Measurements from ENCODE around the gene NLRP7.
"Not testable (repeated sequence)": the region's sequence is repeated elsewhere in the genome, so short reads cannot be mapped to it uniquely, and the experiment has no call there.

The NLRP7 gene

DNA sequence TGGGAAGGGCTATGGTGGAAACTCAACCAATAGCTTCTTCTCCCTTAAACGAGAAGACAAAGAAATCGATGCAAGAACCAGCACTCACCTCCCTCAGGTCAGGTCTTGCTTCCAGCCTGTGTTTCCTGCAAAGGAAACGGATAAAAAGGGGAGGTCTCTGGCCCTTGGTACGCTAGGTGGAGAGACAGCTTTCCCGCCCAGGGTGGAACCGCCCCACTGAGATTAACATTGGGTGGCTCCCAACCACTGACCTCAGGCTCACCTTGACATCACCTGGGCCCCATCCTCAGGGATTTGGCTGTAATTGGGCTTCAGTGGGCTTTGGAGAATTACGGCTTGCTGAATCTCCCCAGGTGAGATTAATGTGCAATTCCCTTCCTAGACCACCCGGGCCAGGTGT is at the start of gene NLRP7:
NLRP7 (minus strand) TSS at position 150 of the 400 bp plus-strand sequence.
- DNase-seq (ENCODE audit: low spot score), result no peak
- no peak for FAIRE-seq

GRCh38 chr19:54995561-54995960 is 48.2 kb upstream of the NLRP7 start:
- DNase-seq (ENCODE audit: low spot score) (no peak), FAIRE-seq (no peak)

GRCh38 chr19:54989531-54989930 is 42.2 kb upstream of the NLRP7 start:
- DNase-seq (ENCODE audit: low spot score); FAIRE-seq: not testable (repeated sequence)

GRCh38 chr19:54982562-54982961 is 35.2 kb upstream of the NLRP7 start:
- not testable (repeated sequence) for DNase-seq (ENCODE audit: low spot score); FAIRE-seq

- not testable (repeated sequence) for FAIRE-seq; DNase-seq (ENCODE audit: low spot score)
Measured at GRCh38 chr19:54973229-54974090, 26.1 kb upstream of the NLRP7 start.

DNA sequence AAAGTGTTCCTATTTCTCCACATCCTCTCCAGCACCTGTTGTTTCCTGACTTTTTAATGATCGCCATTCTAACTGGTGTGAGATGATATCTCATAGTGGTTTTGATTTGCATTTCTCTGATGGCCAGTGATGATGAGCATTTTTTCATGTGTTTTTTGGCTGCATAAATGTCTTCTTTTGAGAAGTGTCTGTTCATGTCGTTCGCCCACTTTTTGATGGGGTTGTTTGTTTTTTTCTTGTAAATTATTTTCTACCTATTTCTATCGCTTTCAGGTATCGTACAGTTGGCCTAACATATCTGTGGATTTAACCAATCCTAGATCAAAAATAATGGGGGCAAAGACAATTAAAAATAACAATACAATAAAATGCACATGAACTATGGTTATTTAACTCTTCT is 24.1 kb upstream of the NLRP7 start:
- not testable (repeated sequence) for FAIRE-seq; DNase-seq (ENCODE audit: low spot score)

DNA sequence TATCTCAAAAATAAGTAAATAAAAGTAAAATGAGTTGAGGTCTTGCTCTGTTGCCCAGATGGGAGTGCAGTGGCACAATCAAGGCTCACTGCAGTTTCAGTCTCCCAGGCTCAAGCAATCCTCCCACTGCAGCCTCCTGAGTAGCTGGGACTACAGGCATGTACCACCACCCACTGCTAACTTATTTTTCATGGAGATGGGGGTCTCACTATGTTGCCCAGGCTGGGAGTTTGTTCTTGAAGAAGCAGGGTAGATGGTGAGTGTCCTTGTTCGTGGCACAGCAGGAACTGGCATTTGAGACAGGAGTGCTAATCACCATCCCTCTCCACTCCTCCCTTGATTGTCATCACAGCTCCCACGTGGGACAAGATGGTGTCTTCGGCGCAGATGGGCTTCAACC is 22.3 kb upstream of the NLRP7 start:
- no peak for DNase-seq (ENCODE audit: low spot score)
- no peak for FAIRE-seq

- FAIRE-seq (no peak), DNase-seq (ENCODE audit: low spot score) (no peak)
Measured at GRCh38 chr19:54967611-54968010, 20.3 kb upstream of the NLRP7 start.

- not testable (repeated sequence) for DNase-seq (ENCODE audit: low spot score); FAIRE-seq
Measured at GRCh38 chr19:54965055-54965454, 17.7 kb upstream of the NLRP7 start.

- DNase-seq (ENCODE audit: low spot score), result no peak
- FAIRE-seq, result no peak
Measured at GRCh38 chr19:54959840-54960239, 12.5 kb upstream of the NLRP7 start.

DNA sequence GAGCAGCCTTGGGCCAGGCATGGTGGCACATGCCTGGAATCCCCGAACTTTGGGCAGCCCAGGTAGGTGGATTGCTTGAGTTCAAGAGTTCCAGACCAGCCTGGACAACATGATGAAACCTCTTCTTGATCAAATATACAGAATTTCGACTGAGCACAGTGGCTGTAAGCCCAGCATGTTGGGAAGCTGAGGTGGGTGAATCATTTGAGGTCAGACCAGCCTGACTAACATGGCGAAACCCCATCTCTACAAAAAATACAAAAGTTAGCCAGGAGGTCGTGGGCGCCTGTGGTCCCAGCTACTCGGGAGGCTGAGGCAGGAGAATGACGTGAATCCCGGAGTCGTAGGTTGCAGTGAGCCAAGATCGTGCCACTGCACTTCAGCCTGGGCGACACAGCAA is 8.0 kb upstream of the NLRP7 start:
- FAIRE-seq (no peak), DNase-seq (ENCODE audit: low spot score) (no peak)

DNA sequence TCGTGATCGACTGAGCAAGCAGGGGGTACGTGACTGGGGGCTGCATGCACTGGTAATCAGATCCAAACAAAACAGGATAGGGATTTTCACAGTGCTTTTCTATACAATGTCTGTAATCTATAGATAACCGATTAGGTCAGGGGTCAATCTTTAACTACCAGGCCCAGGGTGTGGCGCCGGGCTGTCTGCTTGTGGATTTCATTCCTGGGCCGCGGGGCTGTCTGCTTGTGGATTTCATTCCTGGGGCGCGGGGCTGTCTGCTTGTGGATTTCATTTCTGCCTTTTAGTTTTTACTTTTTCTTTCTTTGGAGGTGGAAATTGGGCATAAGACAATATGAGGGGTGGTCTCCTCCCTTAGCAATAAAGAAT is 6.0 kb upstream of the NLRP7 start:
- FAIRE-seq; DNase-seq (ENCODE audit: low spot score): not testable (repeated sequence)

DNA sequence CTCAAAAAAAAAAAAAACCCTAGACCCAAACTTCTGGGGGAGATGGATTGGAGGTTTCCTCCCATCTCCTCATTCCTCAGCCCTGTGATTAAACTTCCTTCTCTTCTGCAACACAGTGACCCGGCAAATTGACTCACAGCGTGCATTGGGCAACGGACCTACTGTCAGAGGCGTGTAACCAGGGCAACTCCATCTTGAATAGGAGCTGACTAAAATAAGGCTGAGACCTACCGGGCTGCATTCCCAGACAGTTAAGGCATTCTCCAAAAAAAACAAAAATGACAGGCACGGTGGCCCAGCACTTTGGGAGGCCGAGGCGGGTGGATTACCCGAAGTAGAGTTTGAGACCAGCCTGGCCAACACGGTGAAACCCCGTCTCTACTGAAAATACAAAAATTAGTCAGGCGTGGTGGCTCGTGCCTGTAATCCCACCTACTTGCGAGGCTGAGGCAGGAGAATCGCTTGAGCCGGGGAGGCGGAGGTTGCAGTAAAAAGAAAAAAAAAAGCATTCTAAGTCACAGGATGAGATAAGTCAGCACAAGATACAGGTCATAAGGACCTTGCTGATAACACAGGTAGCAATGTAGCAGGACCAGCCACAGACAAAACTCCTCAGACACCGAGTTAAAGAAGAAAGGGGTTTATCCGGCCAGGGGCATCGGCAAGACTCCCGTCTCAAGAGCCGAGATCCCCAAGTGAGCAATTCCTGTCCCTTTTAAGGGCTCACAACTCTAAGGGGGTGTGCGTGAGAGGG is 5.4 kb upstream of the NLRP7 start:
- FAIRE-seq (peak; percentile 9), DNase-seq (ENCODE audit: low spot score) (peak; percentile 52)

DNA sequence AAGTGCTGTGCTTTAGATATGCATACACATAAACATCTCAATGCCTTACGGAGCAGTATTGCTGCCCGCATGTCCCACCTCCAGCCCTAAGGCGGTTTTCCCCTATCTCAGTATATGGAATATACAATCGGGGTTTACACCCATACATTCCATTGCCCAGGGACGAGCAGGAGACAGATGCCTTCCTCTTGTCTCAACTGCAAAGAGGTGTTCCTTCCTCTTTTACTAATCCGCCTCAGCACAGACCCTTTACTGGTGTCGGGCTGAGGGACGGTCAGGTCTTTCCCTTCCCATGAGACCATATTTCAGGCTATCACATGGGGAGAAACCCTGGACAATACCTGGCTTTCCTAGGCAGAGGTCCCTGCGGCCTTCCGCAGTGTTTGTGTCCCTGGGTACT is 3.2 kb upstream of the NLRP7 start:
- not testable (repeated sequence) for FAIRE-seq; DNase-seq (ENCODE audit: low spot score)

- no peak for FAIRE-seq
- DNase-seq (ENCODE audit: low spot score), result no peak
Measured at GRCh38 chr19:54949412-54949811, 2.1 kb upstream of the NLRP7 start.

- peak; percentile 23 for FAIRE-seq
Measured at GRCh38 chr19:54943772-54944361, 3.5 kb downstream of the NLRP7 start.

GRCh38 chr19:54939538-54939937 is 7.8 kb downstream of the NLRP7 start:
- FAIRE-seq, result peak; percentile 44
- DNase-seq (ENCODE audit: low spot score), result not testable (repeated sequence)

More at GRCh38 chr19:54943772-54944361, 3.5 kb downstream of the NLRP7 start:
- DNase-seq (ENCODE audit: low spot score), result not testable (repeated sequence)

DNA sequence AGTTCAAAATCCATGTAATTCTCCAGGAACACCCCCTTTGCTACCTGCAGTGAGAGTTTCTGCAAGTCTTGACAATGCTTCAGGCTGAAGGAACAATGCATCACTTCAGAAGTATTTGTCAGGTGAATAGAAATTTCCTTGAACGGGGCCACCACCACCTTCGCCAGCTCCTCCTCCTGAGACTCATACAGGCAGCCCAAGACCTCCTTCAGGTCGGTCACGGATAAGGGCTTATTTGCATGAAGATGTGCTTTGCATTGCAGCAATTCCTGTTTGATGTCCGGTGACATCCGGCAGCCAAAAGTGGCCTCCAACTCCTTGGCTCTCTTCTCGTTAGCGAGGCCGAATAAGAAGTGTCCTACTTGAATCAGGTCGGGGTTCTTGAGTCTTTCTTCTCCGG is 8.4 kb downstream of the NLRP7 start:
- no peak for DNase-seq (ENCODE audit: low spot score)
- FAIRE-seq, result no peak

- no peak for FAIRE-seq
- no peak for DNase-seq (ENCODE audit: low spot score)
Measured at GRCh38 chr19:54937926-54938325, 9.4 kb downstream of the NLRP7 start.

DNA sequence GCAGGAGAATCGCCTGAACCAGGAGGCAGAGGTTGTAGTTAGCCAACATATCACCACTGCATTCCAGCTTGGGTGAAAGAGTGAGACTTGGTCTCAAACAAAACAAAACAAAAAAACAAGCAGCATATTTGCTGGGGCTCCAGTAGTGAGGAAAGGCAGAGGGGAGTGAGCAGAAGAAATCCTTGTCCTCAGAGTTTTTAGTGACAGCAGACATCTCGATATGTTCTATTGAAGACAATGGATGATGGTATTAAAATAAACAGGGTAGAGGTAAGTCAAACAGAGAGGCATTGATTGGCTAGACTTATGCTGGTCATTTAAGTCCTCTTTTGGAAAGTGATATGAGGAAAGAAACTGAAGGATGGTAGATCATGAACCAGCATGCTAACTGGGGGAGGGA is 19.0 kb downstream of the NLRP7 start:
- DNase-seq (ENCODE audit: low spot score) (no peak), FAIRE-seq (no peak)

- FAIRE-seq, result no peak
- no peak for DNase-seq (ENCODE audit: low spot score)
Measured at GRCh38 chr19:54923276-54923675, 24.1 kb downstream of the NLRP7 start.

DNA sequence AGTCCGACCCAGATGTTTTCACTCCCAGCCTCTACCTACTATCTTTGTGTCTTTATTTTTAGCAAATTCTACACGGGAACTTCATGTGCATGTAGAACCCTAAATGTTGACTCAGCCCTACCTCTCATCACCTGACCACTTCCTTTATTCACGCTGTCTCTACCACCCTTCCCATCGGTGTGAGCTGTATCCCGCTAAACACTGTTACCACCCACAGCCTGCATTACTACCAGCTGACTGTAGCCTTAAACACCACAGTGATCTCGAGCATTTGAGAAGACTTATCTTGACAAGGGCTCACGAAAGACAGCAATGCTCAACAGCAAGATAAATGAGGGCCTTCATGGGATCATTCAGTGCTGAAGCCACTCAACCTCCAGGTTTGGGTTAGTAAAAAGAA is 26.2 kb downstream of the NLRP7 start:
- FAIRE-seq (no peak), DNase-seq (ENCODE audit: low spot score) (no peak)

Data from urothelium cell line (cell line).